Stimulated activated CD4-positive, alpha-beta T cell treated with anti-CD3 and anti-CD28 coated beads, Interleukin-4, amount 100 ng/mL, for 24 hours (primary cell): Measurements from ENCODE around the gene ZNF101.

ENCODE experiments used
- DNase-seq: peaks from one replicate; pipeline ENCODE4 v3.0.0-alpha.2; 2020

Gene ZNF101

GRCh38 chr19:19668230-19669012 is at the start of gene ZNF101:
ZNF101 (plus strand) TSS chr19:19668839; CDS start chr19:19668964, 125 bp downstream.
- DNase-seq = peak; percentile 96

- no peak for DNase-seq
These were observed 49.3 kb upstream of the ZNF101 start for GRCh38 chr19:19619181-19619848.

- DNase-seq = no peak
These were observed 48.8 kb upstream of the ZNF101 start for GRCh38 chr19:19619849-19620210.

DNA sequence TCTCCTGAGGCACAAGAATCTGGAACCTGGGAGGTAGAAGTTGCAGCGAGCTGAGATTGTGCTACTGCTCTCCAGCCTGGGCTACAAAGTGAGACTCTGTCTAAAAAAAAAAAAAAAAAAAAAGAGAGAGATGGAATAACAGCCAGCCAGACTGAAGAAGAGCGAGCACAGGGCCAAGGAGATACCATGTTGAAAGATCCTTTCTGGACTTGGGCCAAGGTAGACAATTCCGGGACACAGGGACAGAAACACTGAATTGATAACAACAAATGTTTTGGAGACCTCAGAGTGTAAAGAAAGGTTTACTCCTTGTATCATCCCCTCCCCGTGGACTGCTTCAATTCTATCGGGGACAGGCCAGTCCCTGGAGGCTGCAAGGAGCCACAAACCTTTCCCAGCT is 45.3 kb upstream of the ZNF101 start:
- DNase-seq = no peak

GRCh38 chr19:19624032-19624570 is 44.5 kb upstream of the ZNF101 start:
- no peak for DNase-seq

- no peak for DNase-seq
These were observed 41.8 kb upstream of the ZNF101 start for GRCh38 chr19:19626516-19627472.

DNA sequence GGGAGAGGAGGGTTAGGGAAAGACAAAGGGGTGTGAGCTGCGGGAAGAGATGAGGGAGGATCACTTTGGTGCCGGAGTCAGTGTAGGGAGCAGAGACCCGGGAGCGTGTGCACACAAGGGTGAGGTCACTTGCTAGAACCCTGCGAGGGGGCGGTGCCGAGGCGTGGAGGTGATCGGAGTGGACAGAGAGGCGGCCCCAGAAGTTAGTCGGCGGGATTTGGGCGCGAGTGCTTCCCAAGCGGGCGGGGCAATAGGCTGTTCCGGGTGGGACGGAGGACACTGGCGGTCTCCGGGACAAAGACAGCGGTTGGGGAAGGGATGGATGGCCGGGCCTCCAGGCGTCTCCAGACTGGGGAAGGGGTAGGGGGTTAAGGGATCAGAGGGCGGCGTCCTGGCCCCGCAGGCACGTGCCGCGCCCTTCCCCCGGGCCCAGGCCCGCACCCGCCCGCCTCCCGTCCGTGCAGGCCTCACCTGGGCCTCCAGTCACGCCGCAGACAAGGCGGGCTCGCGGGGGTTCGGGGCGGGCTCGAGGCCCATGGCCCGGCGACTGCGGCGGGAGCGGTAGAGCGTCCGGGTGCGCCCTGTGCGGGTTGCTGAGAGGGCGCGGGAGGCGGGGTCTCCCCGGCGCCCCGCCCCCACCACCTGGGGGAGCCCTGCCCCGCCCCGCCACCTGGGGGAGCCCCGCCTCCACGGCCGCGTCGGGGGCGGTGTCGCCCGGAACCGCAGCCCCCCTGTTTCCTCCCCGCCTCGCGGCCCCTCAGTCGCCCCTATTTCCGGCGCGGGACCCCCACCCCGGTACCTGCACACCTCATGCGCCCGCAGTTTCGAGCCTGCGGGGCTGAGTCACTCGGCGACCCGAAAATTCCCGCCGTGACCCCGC is 40.8 kb upstream of the ZNF101 start, which contains the start of gene LPAR2:
Gene LPAR2 (minus strand): TSS at position 600 of the 880 bp plus-strand sequence. CDS start 945 bp downstream, outside the sequence.
- peak; percentile 60 for DNase-seq

DNA sequence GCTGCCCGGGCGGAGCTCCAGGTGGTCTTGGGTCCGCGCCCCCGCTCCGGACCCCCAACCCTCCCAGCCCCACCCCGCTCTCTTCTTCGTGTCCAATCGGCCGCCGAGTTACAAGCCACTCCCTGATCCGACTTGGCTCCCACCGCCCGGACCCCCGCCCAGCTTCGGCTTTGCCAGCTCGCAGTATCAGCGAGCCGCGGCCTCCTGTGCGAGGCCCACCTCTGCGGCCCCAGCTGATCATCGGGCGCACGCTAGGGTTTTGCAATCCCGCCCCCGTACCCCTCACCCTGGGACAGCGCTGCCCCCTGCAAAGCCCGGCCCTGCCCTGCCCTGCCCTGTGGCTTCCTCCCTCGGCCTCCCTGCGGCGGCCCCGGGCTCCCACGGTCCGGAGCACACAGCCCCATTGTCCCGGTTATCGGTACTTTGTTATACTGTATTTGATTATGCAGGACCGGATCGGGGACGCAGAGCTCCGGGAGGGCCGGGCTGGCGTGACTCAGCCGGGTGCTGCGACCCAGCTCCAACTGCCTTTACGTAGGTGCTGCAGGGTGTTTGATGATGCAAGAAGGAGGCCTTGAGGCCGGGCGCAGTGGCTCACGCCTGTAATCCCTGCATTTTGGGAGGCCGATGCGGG is 40.0 kb upstream of the ZNF101 start:
- DNase-seq = peak; percentile 40

- DNase-seq = no peak
These were observed 38.6 kb upstream of the ZNF101 start for GRCh38 chr19:19630062-19630414.

DNA sequence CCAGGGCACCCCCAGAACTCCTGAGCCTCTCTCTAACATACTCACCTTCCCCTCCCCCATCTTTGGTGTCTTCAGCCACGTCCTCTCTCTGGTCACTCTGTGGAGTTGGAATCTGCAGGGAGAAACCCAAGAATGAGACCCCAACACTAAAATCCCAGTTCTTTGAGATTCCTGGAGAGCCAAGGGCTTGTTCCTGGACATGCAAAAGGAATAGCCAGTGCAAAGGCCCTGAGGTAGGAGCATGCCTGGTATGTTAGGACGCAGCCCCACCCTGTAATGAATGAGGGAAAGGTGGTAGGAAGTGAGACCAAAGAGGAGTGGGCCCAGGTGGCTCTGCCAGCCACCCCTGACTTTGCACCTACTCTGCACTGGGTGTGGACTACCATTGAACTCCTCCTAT is 38.2 kb upstream of the ZNF101 start:
- DNase-seq = no peak

- no peak for DNase-seq
These were observed 37.3 kb upstream of the ZNF101 start for GRCh38 chr19:19631346-19631745.

GRCh38 chr19:19632661-19633060 is 36.0 kb upstream of the ZNF101 start:
- DNase-seq = no peak

DNA sequence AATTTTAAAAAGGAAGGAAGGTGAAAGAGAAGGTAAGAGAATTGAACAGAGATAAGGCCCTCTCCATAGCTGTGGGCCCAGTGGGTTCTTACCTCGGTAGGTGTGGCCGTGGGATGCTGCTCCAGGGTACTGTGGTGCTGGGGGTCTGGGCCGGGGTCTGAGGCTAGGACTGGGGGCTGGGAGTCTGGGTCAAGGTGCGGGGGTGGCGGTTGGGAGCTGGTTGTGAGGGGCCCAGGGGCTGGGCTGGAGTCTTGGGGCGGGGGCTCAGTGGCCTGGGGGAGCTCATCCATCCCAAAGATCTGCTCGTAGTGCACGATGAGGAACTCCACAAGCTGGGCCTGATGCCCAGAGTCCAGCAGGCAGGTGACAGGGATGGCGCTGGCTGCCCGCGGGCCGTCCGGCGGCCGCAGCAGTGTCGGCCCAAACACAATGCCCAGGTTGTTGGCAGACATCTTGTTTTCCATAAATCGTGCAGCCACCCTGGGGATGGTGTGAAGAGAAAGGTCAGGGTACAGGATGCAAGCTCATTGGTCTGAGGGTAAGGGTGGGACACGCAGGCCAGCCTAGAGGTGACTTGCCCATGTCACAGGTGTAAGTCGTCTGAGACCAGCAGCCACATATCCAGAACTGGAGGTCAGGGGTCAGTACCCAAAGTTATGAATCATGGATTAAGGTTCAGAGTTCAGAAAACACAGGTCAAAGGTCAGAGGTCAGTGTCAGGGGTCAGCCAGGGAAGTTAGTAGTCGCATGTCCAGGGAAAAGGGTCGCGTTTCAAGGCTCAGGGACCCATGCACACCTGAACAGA is 34.7 kb upstream of the ZNF101 start:
- no peak for DNase-seq

DNA sequence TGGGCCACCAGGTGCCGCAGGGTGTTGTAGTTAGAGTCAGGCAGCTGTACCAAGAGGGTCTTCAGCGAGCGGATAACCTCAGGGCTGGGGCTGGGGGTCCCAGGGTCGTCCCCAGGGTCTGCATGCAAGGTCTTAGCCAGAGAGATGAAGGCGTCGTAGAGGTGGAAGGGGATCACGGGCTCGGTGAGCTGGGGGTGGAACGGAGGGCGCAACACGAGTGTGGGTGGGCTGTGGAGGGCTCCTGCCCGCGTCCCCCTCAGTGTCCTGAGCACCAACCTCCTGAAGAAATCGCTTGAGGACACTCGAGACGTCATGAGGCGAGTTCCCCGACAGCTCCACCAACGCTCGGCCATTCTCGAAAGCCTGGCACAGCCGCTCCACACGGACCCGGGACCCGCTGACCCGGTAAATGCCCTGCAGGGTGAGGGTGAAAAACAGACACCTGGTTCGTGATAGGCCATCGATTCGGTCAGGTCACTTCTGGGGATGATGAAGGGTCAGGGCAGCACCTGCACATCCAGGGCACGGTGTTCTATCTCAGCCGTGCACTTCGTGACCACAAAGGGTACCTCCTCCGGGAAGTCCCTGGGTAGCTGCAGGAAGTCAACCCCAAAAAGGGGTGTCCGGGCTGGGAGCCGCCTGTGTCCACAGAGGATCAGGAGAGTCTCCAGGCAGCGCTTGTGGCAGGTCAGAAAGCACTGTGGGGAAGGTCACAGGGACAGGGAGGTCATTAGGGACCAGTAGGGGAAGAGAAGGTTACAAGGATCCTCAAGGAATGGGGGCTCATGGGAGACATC is 33.9 kb upstream of the ZNF101 start:
- DNase-seq = no peak

DNA sequence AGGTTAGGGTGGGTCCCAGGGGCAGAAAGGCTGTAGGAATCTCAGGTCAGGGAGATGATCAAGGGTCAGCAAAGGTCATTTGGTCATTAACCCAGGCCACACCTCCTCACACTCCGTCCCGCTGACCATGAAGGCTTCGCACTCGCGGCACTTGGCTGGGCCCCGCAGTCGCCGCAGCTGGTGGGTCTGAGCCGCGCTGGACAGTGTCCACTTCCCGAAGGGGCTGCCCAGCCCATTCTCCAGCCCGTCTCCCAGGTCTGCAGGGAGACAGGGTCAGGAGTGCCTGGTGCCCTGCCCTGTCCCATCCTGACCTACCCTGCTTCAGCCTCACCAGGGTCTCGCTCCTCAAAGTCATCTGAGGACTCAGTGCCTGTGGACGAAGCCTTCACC is 33.3 kb upstream of the ZNF101 start:
- DNase-seq = no peak

- DNase-seq = no peak
These were observed 32.0 kb upstream of the ZNF101 start for GRCh38 chr19:19636573-19637185.

- no peak for DNase-seq
These were observed 31.5 kb upstream of the ZNF101 start for GRCh38 chr19:19637186-19637522.

- DNase-seq = no peak
These were observed 31.0 kb upstream of the ZNF101 start for GRCh38 chr19:19637523-19638251.
